GM21381 (cell line): ENCODE measurements around the gene PACRG.

Experiments
- ATAC-seq: cut with Tn5 transposase; IDR thresholded peaks from one replicate; pipeline ENCODE4 v1.9.1; 2021; ENCODE audit warnings: mild to moderate bottlenecking, moderate library complexity; ENCODE audit not compliant: unreplicated experiment

The PACRG gene

DNA sequence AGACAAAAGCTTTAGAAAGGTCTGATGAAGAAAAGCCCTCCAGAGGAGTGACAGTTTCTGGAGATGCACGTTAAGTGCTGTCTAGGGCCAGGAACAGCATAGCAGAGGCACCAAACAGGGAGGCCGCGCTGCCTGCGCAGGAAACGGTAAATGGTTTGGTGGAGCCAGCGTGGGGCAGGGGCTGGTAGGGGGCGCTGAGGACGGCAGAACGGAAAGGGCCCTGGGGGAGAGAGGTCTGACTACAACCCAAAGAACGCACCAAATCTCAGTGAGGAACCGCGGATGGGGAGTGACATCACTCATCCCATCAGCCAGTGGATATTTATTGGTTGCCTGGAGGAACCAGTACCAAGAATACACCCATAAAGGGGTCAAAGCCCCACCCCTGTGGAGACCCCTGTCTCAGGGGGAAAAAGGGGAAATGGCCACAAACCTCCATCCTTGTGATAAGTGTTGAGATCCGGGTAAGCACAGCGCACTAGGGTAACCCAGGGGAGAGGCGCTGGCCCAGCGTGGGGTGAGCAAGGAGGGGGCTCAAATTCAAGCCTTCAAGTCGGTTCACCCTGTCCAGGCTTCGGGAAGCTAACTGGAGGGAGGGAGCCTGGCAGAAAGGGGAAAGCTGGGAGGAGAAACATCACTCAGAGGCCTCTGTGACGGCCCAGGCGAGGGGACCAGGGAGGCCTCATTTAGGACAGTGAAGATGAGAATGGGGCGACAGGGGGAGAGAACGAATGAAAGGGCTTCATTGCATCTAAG, 437.6 kb downstream of the PACRG start:
- no peak for ATAC-seq

DNA sequence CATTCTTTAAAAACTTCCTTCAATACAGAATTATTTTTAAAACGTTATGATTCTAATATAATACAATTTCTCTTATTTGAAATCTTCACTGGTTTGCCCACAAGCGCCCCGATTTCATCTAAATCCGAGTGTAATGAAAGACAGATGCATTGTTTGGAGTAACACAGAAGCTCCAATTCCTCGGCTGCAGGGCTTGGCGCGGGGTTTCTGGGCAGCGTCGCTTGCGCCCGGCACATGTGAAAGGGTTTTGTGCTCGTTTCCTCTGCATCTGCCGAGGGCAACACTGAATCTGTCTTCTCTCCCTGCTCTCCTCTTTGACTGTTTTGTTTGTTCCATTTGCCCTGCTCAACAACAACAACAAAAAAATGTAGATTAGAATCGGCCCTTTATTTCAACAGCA, 438.1 kb downstream of the PACRG start:
- no peak for ATAC-seq

DNA sequence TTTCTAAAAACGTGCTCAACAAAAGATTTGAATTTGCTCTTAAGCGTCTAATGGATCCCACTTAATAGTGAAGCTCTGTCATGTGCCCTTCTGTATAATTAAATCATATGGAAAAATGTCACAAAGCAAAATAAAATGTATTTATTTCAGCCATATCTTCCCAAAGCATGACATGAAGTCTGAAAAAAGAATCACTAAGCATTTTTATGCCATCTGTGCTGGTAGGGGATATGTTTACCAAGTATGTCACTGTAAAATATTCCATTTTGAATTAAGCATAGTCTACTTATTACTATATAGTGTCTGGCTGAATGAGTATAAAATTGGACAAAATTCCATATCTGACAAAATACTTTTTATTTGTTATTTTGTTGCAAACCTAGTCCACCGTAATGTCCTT, 438.7 kb downstream of the PACRG start:
- ATAC-seq: no peak

DNA sequence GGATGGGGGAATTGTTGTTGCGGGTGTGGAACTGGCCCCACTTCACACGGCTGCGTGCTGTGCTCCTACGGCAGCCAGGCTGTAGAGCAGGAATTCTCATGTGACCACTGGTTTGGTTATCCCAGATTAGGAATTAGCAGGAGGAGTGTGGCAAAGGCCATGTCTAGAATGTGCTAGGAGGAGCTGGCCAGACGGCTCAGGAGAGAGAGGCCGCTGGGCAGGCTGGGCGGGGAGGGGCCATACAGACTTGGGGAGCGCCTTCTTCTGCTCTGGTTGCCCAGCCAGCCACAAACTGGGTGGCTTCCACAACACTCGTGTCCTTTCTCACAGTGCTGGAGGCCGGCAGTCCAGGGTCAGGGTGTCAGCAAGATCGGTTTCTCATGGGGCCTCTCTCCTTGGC, 441.7 kb downstream of the PACRG start:
- no peak for ATAC-seq

DNA sequence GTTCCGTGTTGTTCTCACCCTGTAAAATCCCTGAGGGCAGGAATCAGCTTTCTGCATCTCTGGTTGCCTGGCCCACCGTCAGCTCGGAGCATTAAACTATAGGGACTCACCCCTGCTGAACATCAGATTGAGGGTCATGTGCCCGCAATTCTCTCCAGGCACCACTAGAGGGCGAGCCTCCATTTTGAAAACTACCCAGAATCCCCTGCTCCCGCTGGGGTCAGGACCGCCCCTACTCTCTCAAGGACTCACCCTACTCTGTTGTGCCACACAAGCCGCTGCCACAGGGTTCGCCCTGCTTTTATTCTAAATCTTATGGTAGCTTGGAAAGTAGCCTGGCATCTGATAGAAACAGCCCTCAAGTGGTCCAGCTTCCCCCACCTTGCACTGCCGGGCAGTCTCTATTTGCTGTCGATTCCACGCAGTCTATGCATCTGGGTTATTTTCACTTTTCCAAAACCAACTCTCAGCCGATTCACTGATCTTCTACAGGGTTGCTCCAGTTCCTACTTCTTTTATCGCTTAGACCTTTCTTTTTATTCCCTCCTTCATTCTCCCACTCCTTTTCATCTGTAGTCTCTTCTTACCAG, 442.6 kb downstream of the PACRG start:
- ATAC-seq: no peak

DNA sequence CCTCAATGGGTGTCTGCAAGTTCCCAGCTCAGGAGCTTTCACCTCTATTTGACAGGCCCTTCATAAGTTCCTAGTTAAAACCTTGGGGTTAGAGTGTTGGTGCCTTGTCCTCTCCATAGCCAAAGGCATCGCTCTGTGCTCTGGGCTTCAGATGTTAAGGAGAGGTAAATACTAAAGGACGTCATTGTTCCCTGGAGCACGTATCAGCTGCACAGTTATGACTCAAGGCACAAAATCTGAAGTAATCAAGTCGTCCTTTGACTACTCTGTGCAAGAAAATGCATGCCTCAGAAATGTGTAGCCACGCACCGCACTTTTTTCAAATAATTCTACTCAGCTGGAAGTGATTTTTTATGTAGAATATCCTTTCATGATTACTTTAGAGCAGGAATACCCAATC, 446.0 kb downstream of the PACRG start:
- no peak for ATAC-seq

DNA sequence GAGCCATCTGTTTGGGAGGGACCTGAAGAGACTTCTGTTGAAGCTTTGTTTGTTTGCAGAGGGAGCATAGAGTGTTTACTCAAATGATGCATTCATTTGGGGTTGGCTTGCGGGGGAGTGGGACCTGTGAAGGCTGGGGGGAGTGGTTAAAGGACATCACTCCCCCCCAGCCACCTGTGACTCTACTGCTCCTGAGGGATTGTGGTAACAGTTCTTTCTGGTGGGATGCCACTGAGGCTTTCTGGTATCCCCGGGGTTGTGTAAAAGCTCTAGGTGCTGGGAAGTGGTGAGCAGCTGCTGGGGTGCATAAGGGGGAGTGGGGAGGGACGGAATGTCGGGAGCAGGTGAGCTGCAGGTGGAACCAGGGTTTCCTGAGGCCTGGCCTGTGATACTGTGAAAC, 447.5 kb downstream of the PACRG start:
- ATAC-seq: no peak

DNA sequence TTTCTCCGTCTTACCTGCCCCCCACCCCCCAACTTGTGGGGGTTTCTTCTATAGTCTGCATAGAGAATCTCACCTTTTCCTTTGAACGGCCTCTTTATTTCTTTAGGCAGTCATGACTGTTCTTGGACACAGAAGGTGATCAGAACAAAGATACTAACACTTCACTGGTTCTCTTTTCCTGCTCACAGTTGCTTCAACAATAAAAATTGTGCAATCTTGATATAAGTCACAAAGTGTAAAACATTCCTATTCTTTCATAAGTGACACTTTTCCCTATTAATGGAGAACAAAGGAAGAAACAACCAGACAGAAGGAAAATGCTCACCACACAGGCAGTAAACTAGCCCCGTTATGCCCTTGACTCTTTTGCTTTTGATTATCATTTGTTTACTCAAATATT, 448.3 kb downstream of the PACRG start:
- ATAC-seq: no peak

DNA sequence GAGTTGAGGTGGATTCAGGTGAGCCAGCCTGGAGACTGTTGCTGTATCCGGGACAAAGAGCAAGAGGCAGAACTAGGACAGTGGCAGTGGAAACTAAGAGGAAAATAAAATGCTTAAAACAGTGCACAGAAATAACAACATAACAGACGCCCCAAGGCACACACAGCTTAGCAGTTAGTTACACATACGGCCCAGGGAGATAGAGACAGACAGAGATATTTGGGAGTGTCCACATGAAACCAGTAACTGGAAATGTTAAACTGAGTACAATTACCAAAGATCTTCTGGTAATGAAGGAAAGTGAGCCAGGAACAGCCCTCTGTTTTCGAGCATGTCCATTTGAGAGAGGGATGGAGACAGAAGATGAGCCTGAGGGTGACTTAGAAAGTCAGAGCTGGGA, 449.2 kb downstream of the PACRG start:
- ATAC-seq: no peak

DNA sequence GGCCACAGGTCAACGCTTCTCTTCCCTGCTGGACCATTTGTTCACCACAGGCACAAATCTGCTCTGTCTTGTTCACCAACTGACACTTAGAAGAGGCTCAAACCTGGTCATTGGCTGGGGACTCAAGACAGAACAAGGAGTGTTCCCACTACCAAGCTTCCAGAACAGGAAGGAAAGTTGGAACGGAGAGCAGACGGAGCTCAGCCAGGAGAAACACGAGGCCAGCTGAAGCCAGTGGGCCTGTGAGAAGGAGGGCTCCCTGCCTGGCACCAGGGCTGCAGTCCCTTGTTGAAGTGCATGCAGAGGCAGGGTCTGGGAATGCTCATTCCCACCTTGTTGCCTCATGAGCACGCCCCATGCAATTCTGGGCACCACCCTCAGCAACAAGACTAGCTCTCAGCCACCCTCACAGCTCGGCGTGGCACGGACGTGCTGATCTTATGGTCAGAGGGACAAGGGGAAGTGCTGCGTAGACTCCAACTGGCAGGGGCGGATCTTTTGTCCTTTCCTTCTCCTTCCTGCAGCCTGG, 450.2 kb downstream of the PACRG start:
- ATAC-seq: no peak

DNA sequence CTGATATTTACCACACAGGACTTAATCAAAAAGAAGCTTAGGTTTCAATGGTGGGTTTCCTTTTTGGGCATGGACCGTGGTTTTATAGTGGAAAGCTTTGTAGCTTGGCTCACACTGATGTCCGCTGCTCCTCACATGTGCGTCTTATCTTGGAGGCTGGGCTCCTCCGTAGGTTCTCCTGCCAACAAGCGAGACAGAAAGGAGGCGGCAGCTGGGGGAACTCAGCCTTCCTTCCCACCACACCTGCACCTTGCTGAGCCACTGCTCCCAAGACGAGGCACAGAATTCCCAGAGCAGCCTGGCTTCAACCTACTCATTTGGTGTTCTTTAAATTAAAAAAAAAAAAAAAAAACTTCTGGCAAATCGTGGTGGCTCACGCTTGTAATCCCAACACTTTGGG, 451.3 kb downstream of the PACRG start:
- no peak for ATAC-seq

DNA sequence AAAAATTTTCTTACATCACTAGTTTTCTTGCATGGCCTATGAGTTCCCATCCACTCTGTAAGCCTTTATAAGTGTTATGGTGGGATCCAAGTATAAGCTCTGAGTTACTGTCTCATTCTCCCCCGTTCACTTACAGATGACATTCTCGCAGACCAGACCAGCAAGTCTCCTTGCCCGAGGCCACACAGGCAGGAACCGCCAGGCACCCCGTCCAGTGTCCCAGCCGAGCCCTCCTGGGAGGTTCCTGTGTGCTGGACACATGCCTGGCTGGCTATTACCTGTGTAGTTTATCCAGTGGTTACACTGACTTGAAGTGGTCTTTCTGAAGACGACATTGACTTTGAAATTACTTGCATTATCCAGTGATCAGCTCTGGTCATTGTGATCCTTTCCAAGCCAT, 451.9 kb downstream of the PACRG start:
- no peak for ATAC-seq

DNA sequence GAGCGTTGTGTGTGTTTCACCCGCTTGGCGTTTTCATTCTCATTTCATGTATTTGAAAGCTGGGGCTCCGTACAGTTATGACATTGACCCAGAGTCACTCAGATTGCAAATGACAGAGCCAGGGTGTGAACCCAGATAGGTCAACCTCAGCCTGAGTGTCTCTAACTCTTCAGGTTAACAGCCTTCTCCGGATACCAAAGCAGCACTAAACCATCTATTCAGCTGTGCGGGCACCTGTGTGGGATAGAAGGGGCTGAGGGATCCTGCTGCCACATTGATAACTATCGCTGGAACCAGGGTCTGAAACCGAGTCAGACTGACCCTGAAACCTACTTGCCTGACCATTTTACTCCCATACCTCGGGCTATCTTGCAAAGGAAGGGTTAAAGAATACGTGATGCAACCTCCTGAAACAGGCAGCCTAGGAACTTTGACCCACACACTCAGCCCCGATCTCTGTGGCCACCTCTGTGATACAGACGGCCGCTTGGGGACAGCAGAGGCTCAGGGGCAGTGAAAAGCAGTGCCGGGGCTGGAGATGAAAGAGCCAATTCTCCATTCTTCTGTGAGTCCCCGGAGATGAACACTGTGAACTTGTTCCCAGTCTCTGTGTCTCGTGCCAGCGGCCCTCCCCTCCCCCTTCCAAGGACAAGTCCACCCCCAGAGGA, 453.2 kb downstream of the PACRG start:
- ATAC-seq: no peak

DNA sequence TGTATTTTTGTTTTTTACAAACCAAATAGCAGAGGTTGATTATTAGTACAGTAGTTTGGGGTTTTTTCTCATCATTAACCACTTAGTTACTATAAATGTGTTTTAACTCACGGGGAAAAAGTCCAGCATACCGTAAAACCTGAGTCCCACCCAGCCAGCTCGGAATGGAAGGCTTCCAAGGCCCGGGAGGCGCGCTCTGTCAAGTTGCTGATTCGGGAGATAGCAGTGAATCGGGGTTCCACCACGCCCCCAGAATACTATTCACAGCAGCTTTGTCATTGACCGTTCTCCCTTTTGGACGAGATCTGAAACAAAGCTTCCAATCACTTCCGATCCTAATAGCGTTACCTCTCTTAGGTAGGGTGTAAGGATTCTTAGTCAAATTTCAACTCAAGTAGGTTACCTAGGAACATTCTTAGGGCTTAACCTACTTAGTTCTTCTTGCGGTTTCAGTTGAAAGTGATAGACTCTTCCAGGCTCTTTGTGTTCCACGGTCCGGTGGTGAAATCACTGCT, 453.9 kb downstream of the PACRG start:
- no peak for ATAC-seq

DNA sequence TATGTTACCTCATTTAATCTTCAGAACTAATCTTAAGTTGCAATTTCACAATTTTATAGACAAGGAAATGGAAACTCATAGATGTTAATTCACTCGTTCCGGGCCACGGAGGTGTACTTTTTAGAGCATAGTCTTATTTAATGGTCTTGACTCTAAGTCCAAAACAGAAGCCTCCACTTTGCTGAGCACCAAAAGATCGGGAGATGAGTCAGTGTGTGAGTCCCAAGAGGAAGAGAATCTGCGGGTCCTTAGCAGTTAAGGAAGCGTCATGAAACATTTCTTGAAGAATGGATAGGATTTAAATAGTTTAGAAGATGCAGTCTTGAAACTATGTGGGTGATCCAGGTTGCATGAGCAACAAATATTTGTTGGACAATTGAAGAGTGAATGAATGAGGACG, 454.9 kb downstream of the PACRG start:
- ATAC-seq: no peak

DNA sequence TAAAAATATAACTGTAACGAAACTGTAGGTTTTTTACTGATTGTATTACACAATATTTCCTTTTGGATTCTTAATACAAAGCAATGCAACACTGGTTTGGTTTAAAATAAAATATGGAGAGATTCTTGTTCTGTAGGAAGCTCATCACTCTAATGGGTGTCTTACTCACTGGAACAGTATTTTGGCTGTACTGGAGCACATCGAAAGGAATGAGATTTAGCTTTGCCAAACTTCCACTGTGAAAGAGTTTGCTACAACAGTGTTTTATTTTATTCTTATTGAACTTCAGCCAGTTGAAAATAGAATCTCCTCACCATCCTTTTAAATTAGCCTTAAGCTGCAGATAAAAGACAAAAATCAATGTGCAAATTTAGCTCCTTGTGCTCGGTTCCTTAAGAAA, 456.0 kb downstream of the PACRG start:
- ATAC-seq: no peak

DNA sequence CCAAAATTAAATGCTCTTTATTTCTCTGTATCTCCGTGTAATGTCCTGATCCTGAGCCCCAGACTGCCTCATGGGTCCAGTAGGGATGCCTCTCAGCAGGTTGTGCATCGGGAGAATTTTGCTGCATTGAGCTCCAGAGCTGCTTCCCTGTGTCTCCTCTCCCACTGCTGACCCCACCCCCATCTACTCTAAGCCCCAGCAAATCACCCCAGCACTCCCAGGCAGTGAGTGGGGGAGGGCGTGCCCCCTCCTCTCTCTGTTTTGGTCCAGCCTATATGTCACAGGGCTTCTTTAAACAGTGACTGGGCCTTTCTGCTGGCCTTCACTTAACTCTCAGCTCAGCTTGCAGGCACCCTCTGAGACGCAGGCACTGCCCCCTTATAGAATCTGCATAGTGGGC, 458.0 kb downstream of the PACRG start:
- ATAC-seq: no peak

DNA sequence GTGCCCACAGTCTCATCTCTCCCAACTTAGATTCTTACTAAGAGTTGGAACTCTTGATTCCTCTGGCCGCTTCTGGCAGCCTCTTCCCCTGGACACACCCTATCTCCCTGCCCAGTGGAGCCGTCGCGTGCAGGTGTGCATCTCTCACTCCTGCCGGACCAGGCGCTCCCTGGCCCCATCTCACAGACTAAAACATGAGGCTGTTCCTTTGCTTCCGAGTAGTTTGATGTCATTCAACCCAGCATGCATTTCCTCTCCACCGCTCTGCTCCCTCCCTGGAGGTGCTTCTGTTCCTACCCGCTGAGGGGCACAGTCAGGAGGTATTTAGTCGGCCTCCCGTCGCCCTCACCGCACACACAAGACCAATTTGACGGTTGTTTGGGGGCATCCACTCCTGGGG, 458.8 kb downstream of the PACRG start:
- no peak for ATAC-seq

DNA sequence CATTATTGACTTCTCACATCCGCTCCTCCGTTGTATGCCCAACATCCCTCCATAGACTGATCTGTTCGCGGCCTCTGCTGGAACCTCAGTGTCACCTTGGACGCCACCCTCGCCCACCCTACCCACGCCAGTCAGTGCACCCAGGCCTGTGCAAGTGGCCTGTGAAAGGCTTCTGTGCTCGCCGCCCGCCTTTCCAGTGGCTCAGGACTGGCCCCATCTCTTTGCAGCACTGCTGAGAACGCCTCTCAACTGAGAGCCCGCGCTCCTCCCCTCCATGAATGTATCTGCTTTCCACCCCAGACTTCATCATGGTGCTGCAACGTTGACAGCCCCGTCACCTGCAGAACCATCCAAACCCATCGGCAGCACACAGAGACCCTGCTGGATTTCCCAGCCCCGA, 459.4 kb downstream of the PACRG start:
- ATAC-seq: no peak

DNA sequence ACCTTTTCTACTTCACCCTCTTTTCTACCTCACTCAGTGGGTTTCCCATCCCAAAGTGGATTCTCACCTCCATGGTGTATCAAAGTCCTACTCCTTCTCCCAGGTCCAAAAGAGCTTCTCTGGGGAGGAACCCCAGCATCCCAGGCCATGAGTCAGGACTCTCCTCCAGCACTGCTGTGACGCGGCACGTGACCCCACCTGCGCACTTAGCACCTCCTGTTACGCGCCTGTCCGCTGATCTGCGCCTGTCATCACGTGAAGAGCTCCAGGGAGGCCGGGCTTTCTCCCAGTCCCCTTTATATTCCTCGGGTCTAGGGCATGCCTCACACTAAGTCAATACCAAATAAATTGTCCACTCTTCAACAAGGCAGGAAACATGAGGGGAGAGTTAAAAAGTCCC, 459.8 kb downstream of the PACRG start:
- ATAC-seq: no peak

DNA sequence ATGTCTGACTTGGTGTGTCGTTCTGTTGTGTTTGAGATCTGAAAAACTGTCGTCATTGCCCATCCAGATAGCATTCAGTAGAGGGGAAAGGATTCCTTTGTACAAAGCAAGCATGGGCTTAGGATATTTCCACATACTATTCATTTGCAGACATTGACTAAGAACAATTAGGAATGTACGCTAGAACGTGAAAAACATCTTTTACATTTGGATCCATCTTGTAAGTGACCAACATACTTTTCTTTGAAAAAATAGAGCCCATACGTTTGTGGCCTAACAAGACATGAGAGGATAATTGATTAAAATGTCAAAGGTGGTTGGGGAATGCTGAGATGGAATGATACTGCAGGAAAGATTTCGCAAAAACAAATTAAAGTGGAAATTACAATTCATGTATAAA, 461.0 kb downstream of the PACRG start:
- no peak for ATAC-seq

DNA sequence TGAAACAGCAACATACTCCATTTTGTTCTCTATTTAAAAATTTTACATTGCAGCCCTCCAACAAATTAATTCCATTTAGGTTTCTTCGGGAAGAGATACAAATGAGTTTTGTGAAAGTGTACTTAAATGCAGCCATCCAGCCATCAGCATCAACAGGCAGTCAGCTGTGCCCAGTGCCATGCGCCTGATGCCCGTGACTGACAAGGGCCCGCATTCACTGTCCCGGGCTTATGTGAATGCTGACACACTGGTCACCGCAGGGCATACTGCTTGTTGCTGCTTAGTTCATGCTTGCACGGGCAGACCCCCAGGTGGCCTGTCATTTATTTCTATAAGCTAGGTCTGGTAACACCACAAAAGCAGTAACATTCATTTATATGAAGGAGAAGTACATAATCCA, 461.8 kb downstream of the PACRG start:
- ATAC-seq: no peak
